ENCODE data around the gene LDLRAD3. TPM values are rescaled to one million over a fixed set of nuclear protein-coding genes. Genes with fewer than 3 reads are reported as not detected.

LDLRAD3 gene
- polyA plus RNA-seq, 1 donor (not counting 4 experiments of a cell fraction or from before 2014, with no cell fraction given) = 13.1 TPM

DNA sequence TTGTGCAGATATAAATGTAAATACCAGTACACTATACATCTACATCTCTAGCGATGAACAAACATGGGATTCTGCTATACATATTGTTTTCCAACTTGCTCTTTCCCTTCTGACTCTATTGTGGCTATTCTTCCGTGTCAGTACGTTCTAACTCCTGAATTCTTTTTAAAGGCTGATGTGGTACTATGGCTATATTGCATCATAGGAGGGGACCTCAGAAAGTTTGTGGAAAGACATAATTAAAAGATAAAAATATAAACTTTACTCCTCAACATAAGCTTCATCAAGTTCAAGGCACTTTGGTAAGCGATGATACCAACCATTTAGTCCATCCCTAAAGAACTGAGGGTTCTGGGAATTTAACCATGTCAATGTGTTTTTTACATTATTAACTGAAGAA, 72.8 kb downstream of the LDLRAD3 start:
- Histone ChIP-seq H2AFZ (ENCODE audit: control insufficient read depth, low read length) (no peak overlapping the region), H3K36me3 (ENCODE audit: control insufficient read depth in 2 of 2, extremely low read depth in 1 of 2, insufficient read depth in 2 of 2, low read length in 2 of 2) (no peaks in the 10 kb centered on the region), H3K9me1 (ENCODE audit: control insufficient read depth, extremely low read depth, insufficient read depth, low read length) (no peaks in the 10 kb centered on the region), H3K9me3 (ENCODE audit: control insufficient read depth, low read depth, low read length) (no peaks in the 10 kb centered on the region), H3K4me2 (ENCODE audit: control insufficient read depth, extremely low read depth, insufficient read depth, low read depth, low read length) (no peak overlapping the region), H3K4me1 (ENCODE audit: control insufficient read depth, extremely low read depth, insufficient read depth, low read length) (peaks cover 59% of the 10 kb centered on the region), H3K9ac (ENCODE audit: control insufficient read depth, extremely low read depth, insufficient read depth, low read length) (no peak overlapping the region), H4K20me1 (ENCODE audit: control insufficient read depth, extremely low read depth, insufficient read depth, low read length) (no peaks in the 10 kb centered on the region), H3K4me3 (ENCODE audit: control insufficient read depth in 2 of 3, extremely low read depth in 1 of 3, insufficient read depth in 2 of 3, low read depth in 1 of 3, low read length in 3 of 3) (no peak overlapping the region), H3K27me3 (ENCODE audit: control insufficient read depth, extremely low read depth, insufficient read depth, low read length) (no peaks in the 10 kb centered on the region), H3K79me2 (ENCODE audit: control insufficient read depth, insufficient read depth, low read length) (peaks cover 14% of the 10 kb centered on the region), H3K27ac (ENCODE audit: control insufficient read depth, insufficient read depth, low read length) (no peak overlapping the region)
- dilution Hi-C loops (cut with MboI; ENCODE audit: extremely low pct_ligation_motif_present, low sequenced_read_pairs) = no loop called here
- no peak for TF ChIP-seq CTCF (optimal IDR thresholded peaks at IDR 0.05 in 1 of 3, IDR thresholded peaks at IDR 0.05 in 1 of 3, conservative IDR thresholded peaks at IDR 0.05 in 1 of 3; ENCODE audit: extremely low read depth in 1 of 3, insufficient read depth in 2 of 3, low read length in 3 of 3)
- TF ChIP-seq EZH2 (IDR thresholded peaks at IDR 0.05; ENCODE audit: low read length) = no peak
- DNase-seq (ENCODE audit: low read depth, low spot score) (no peak), FAIRE-seq (no peak)

DNA sequence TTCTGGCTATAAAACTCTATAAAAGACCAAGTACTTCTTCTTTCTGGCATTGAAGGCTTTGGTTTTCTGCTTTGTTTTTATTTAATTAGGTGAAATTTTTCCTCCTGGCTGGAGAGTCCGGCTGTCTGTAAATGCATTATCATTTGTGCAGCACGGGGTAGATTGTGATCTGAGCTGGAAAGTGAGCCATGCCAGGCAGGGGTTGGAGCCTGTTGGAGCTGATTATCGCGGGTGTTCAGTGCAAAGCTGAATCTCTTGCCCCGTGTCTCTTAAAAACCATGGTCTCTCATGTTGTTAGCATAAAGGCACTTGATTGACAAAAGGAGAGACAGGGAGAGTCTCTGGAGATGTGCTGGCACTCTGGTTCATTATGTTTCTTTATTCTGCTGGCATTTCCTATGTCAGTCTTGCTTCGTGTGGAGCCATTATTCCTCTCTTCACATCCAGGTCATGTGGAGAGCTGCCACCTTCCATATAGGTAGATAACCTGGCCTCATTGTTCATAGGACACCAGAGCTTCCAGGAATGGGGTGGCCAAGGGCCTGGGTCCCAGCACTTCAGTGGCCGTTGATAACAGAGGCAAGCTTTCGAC, 75.2 kb downstream of the LDLRAD3 start:
- H3K4me2 ChIP-seq (ENCODE audit: control insufficient read depth, extremely low read depth, insufficient read depth, low read depth, low read length) = peak overlapping the region; percentile 19
- dilution Hi-C loops (cut with MboI; ENCODE audit: extremely low pct_ligation_motif_present, low sequenced_read_pairs) = no loop called here
- no peaks in the 10 kb centered on the region for H4K20me1 ChIP-seq (ENCODE audit: control insufficient read depth, extremely low read depth, insufficient read depth, low read length)
- peak; percentile 5 for FAIRE-seq
- H2AFZ ChIP-seq (ENCODE audit: control insufficient read depth, low read length) = no peak overlapping the region
- no peak for TF ChIP-seq CTCF (optimal IDR thresholded peaks at IDR 0.05 in 1 of 3, IDR thresholded peaks at IDR 0.05 in 1 of 3, conservative IDR thresholded peaks at IDR 0.05 in 1 of 3; ENCODE audit: extremely low read depth in 1 of 3, insufficient read depth in 2 of 3, low read length in 3 of 3)
- TF ChIP-seq EZH2 (IDR thresholded peaks at IDR 0.05; ENCODE audit: low read length) = no peak
- DNase-seq (ENCODE audit: low read depth, low spot score) = no peak
- H3K36me3 ChIP-seq (ENCODE audit: control insufficient read depth in 2 of 2, extremely low read depth in 1 of 2, insufficient read depth in 2 of 2, low read length in 2 of 2) = no peaks in the 10 kb centered on the region
- H3K4me1 ChIP-seq (ENCODE audit: control insufficient read depth, extremely low read depth, insufficient read depth, low read length) = peaks cover 43% of the 10 kb centered on the region
- no peak overlapping the region for H3K4me3 ChIP-seq (ENCODE audit: control insufficient read depth in 2 of 3, extremely low read depth in 1 of 3, insufficient read depth in 2 of 3, low read depth in 1 of 3, low read length in 3 of 3)
- H3K27me3 ChIP-seq (ENCODE audit: control insufficient read depth, extremely low read depth, insufficient read depth, low read length) = no peaks in the 10 kb centered on the region
- H3K27ac ChIP-seq (ENCODE audit: control insufficient read depth, insufficient read depth, low read length) = peak overlapping the region; percentile 29
- H3K9me3 ChIP-seq (ENCODE audit: control insufficient read depth, low read depth, low read length) = no peaks in the 10 kb centered on the region
- no peaks in the 10 kb centered on the region for H3K9me1 ChIP-seq (ENCODE audit: control insufficient read depth, extremely low read depth, insufficient read depth, low read length)
- H3K9ac ChIP-seq (ENCODE audit: control insufficient read depth, extremely low read depth, insufficient read depth, low read length) = no peak overlapping the region
- peaks cover 13% of the 10 kb centered on the region for H3K79me2 ChIP-seq (ENCODE audit: control insufficient read depth, insufficient read depth, low read length)

All from keratinocyte (primary cell).